ENCODE data around the gene SF3B2.
"Not testable (repeated sequence)": the region's sequence is repeated elsewhere in the genome, so short reads cannot be mapped to it uniquely, and the experiment has no call there.

Gene SF3B2

DNA sequence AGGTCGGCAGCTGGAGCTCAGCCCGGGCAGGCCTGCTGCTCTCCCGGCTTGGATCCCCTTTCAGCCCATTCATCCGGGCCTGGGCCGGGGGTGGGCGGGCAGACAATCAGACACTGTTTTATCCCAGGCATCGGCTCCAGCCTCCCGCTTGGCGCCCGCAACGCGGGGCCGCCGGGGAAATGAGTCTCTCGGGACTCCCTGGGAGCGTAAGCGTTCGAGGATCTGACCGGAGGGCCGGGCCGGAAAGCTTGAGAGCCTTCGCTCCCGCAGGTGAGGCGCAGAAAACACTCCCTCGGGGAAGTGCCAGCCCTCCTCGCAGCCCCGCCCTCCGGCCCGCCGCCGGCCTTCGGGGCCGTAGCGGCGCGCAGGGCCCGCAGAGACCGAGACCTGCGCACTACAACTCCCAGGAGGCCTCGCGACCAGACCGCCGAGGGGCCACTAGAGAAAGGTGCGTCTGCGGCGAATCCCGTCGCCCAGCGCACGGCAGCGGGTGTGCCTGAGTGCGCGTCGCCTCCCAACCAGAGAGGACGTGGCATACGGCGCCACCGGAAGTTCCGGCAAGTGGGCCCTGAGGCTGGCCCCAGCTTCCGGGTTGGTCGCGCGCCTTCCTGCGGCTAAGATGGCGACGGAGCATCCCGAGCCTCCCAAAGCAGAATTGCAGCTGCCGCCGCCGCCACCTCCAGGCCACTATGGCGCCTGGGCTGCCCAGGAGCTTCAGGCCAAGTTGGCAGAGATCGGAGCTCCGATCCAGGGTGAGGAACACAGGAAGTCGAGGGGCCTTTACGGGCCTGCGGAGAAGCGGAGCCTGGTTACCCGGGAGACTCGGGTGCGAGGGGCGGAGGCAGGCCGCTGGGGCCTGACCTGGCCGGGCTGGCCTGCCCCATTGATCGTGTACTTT, at the start of gene SF3B2:
SF3B2 (plus strand) TSS at position 599 of the 898 bp plus-strand sequence; CDS start at position 620, 21 bp downstream.
- peak; percentile 92 to 94 (median 94) for DNase-seq

DNA sequence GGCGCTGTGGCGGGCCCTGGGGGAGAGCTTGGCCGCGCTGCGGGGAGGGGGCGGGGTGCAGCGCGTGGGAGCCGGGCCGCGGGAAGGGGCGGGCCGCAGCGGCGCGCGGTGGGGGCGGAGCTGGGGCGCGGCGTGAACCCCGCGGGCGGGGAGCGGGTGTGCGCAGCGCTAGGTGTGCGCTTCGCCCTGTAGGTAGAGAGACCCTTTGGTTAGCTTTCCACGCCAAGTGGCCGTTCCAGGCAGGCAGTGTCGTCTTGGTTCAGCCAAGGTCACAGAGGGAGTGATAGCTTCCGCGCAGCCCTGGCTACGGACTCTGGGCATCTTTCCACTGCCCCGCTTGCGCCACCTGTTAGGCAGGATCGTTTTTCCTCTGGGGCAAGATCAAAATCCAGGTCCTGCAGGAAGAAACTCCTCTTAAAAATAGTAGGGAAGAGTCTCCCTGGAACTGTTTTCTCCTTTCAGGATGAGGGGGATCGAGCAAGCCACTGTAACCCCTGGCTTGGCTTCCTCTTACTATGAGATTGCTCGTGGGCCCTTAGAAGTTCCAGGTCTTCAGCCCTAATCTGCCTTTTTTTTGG, 49.4 kb upstream of the SF3B2 start:
- peak in 1 of 4 experiments; percentile 71 for DNase-seq

- no peak for DNase-seq
Observed at GRCh38 chr11:66003291-66003690, 48.9 kb upstream of the SF3B2 start.

GRCh38 chr11:66004186-66004585, 48.0 kb upstream of the SF3B2 start:
- no peak for DNase-seq

GRCh38 chr11:66006134-66006890, 45.9 kb upstream of the SF3B2 start:
- DNase-seq: no peak

GRCh38 chr11:66006891-66007176, 45.3 kb upstream of the SF3B2 start:
- DNase-seq: no peak

DNA sequence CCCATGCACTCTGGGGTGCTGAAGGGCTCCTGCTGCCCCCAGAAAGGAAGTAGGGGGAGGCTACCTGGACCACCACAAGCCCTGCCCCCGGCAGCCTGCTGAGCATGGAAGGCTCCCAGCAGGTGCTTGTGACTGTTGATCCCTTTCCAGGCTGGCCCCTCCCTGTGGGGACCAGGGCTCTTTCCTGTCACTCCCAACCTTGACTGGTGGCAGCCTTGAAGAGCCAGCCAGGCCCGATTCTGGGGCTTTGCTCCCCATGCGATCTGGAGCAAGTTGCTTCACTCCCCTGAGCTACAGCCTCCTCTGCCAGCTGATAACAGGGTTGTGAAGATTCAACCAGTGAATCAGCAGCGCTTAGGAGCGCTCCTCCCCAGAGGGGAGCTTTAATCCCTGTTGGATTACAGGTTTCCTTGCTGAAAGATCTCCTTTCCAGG, 44.9 kb upstream of the SF3B2 start:
- DNase-seq: no peak

DNA sequence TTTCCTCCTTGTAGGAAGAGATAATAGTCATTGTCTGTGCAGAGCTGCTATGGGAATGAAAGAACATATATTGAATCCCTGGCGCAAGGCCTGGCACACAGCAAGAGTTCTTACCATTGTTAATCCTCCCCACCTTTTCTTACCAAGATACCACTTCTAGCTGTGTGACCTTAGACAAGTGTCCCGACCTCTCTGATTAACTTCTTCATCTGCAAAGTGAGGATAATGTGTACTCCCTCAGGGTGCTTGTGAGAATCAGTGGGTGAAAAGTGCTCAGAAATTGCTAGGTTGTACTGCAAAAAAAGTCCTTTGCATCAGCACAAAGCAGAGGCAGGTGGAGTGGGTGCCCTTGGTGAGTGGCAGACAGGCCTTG, 44.1 kb upstream of the SF3B2 start:
- no peak for DNase-seq

- no peak for DNase-seq
Observed at GRCh38 chr11:66008468-66009101, 43.6 kb upstream of the SF3B2 start.

- DNase-seq: not testable (repeated sequence)
Observed at GRCh38 chr11:66010036-66010435, 42.1 kb upstream of the SF3B2 start.

DNA sequence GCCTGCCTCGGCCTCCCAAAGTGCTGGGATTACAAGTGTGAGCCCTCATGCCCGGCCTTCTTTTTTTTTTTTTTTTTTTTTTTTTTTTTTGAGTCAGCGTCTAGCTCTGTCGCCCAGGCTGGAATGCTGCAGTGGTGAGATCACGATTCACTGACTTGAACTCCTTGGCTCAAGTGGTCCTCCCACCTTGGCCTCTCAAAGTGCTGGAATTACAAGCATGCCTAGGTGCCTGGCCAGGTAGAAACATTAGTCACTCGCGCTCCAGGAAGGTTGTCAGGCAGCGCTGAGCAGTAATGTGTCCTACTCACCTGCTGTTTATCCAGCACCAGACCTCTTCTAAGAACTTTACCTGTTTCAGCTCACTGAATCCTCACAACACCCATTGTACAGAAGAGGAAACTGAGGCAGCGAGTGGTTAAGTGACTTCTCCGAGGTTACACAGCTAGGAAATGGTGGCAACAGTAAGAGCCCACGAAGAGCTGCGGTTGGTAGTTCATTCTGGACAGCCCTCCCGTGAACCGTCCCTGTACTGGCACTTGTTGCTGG, 40.9 kb upstream of the SF3B2 start:
- no peak for DNase-seq

DNA sequence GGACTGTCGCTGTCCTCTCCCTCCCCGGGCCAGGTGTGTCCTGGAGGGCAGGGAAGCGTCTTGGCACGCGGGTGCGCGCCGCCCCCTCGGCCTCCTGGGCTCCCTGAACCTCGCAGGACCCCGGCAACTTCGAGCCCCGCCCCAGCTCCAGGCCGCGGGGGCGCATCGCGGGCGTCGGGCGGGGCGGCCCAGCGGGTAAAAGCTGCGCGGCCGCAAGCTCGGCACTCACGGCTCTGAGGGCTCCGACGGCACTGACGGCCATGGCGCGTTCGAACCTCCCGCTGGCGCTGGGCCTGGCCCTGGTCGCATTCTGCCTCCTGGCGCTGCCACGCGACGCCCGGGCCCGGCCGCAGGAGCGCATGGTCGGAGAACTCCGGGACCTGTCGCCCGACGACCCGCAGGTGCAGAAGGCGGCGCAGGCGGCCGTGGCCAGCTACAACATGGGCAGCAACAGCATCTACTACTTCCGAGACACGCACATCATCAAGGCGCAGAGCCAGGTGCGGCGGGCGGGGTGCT, 40.3 kb upstream of the SF3B2 start, which contains the start of gene CST6:
CST6 (plus strand) TSS at position 224 of the 519 bp plus-strand sequence; CDS start at position 261, 37 bp downstream.
- DNase-seq: no peak

GRCh38 chr11:66012371-66012945, 39.7 kb upstream of the SF3B2 start:
- no peak for DNase-seq

- DNase-seq: no peak
Observed at GRCh38 chr11:66012946-66013761, 39.0 kb upstream of the SF3B2 start.

GRCh38 chr11:66013762-66014100, 38.4 kb upstream of the SF3B2 start:
- no peak for DNase-seq

DNA sequence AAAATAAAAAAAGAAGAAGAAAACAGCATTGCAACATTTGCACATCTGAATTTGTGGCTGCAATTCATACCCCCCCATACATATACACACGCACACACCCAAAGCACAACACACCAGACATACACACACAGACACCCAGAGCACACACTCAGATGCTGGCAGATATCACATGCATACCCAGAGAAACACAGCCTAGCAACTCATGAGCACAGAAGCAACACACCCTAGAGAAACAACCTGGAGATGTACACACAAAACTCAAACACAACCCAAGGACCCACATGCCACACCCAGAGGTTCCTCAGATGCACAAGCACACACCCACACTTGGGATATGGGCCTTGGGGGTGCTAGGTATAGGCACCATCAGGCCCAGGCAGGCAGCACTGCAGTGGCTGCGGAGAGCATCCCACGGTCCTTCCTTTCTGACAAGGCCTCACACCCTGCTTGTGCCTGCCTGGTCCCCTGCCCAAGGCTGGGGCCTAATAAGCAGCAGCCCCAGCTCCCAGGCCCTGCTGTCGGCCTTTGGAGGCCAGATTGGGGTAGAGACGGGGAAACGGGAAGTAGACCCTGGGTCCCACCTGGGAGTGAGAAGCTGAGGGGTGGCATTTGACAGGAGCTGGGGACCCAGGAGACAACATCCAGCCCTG, 37.2 kb upstream of the SF3B2 start:
- no peak for DNase-seq

DNA sequence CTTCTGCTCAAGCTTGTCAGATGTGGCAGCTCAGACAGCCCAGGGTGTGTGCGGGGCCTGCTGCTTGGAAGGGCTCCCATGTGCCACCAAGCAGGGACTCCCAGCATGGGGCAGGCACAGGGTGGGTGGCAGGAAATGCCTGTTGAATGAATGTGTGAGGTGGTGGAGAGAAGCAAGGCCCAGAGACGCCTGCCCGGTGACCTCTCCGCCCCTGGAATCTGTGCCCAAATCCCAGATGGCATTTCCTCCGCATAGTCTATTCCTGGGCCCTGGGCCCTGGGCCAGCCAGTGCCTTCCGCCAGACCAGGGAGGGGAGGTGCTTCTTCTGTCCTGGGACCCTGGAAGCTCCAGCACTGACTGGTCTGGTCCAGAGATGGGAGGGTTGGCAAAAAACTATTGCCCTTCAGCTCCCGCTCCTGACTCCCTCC, 36.7 kb upstream of the SF3B2 start:
- no peak for DNase-seq

DNA sequence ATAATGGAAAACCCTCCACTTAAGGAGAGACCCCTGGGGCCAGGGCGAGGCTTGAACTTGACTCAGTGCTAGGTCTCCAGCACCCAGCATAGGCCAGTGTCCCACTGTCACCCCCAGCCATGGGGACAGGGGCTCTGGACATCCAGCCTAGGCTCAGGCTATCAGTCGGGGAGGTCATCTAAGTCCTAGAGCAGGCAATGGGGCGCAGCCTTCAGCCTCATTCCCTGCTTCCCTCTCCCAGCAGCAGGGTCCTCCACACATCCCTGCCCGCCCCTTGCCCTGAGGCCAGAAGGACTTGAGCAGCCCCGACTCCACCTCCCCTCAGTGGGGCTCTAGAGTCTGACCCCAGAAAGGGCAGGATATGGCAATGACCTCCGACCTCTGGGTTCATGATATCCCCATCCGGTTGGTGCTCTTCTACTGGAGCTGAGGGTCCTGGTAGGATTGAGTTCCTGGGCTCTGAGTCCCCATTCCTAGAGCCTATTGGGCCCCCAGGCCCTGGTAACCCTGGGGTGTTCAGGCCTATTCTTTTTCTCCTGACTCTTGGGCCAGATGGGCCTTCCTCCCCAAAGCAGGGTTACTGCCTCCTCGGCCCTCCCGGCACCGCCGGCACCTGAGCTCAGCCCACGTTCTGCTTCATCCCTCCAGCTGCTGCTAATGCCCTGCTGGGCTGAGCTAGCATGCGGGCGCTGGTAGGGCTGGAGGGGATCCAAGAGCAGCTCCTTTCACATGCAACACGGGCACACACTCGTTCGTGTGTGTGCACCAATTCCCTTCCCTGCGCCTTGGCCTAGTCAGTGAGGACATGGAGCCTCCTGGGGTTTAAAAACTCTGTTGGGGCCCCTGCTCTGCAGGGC, 36.0 kb upstream of the SF3B2 start:
- no peak for DNase-seq

DNA sequence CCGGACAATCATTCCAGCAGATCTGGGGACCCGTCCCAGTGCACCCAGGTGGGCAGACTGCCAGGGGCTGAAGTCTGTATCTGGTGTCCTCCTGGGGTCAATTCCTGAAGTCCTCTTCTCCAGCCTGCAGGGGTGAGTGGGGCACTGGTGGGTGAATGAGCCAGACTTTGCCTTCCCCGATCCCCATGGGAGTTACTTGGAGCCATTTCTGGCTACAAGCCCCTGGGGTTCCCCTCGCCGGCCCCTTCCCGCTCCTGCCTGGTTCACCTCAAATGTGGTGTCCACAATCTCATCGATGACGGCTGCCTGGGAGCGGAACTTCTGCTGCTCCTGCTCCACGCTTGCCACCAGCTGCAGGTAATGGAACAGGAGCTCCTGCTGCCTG, 35.4 kb upstream of the SF3B2 start:
- DNase-seq: no peak

GRCh38 chr11:66017321-66017720, 34.8 kb upstream of the SF3B2 start:
- DNase-seq: no peak

All from activated CD4-positive, CD25-positive, alpha-beta regulatory T cell (primary cell).